ENCODE data around the gene FXYD6.

- TF ChIP-seq, protein P1, sequence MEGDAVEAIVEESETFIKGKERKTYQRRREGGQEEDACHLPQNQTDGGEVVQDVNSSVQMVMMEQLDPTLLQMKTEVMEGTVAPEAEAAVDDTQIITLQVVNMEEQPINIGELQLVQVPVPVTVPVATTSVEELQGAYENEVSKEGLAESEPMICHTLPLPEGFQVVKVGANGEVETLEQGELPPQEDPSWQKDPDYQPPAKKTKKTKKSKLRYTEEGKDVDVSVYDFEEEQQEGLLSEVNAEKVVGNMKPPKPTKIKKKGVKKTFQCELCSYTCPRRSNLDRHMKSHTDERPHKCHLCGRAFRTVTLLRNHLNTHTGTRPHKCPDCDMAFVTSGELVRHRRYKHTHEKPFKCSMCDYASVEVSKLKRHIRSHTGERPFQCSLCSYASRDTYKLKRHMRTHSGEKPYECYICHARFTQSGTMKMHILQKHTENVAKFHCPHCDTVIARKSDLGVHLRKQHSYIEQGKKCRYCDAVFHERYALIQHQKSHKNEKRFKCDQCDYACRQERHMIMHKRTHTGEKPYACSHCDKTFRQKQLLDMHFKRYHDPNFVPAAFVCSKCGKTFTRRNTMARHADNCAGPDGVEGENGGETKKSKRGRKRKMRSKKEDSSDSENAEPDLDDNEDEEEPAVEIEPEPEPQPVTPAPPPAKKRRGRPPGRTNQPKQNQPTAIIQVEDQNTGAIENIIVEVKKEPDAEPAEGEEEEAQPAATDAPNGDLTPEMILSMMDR (IDR thresholded peaks at IDR 0.05) = no peak
- TF ChIP-seq, protein P2, sequence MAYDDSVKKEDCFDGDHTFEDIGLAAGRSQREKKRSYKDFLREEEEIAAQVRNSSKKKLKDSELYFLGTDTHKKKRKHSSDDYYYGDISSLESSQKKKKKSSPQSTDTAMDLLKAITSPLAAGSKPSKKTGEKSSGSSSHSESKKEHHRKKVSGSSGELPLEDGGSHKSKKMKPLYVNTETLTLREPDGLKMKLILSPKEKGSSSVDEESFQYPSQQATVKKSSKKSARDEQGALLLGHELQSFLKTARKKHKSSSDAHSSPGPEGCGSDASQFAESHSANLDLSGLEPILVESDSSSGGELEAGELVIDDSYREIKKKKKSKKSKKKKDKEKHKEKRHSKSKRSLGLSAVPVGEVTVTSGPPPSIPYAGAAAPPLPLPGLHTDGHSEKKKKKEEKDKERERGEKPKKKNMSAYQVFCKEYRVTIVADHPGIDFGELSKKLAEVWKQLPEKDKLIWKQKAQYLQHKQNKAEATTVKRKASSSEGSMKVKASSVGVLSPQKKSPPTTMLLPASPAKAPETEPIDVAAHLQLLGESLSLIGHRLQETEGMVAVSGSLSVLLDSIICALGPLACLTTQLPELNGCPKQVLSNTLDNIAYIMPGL (CRISPR knock-in tag; IDR thresholded peaks at IDR 0.05; ENCODE audit: borderline replicate concordance) = no peak
- TF ChIP-seq RAD21 (conservative IDR thresholded peaks at IDR 0.05 in 1 of 2, IDR thresholded peaks at IDR 0.05 in 1 of 2) = no peak
- TF ChIP-seq, protein P3, sequence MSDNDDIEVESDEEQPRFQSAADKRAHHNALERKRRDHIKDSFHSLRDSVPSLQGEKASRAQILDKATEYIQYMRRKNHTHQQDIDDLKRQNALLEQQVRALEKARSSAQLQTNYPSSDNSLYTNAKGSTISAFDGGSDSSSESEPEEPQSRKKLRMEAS (IDR thresholded peaks at IDR 0.05) = no peak
Measured at GRCh38 chr11:117834068-117834810, 42.2 kb downstream of the FXYD6 start.
